HG02884 (cell line): ENCODE results near the gene MMP21.

ENCODE experiments used
- ATAC-seq: cut with Tn5 transposase; IDR thresholded peaks from one replicate; pipeline ENCODE4 v1.9.1; 2021; ENCODE audit warnings: mild to moderate bottlenecking, moderate library complexity; ENCODE audit not compliant: unreplicated experiment

The MMP21 gene, protein sequence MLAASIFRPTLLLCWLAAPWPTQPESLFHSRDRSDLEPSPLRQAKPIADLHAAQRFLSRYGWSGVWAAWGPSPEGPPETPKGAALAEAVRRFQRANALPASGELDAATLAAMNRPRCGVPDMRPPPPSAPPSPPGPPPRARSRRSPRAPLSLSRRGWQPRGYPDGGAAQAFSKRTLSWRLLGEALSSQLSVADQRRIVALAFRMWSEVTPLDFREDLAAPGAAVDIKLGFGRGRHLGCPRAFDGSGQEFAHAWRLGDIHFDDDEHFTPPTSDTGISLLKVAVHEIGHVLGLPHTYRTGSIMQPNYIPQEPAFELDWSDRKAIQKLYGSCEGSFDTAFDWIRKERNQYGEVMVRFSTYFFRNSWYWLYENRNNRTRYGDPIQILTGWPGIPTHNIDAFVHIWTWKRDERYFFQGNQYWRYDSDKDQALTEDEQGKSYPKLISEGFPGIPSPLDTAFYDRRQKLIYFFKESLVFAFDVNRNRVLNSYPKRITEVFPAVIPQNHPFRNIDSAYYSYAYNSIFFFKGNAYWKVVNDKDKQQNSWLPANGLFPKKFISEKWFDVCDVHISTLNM

GRCh38 chr10:125775491-125776106, at the start of gene MMP21:
Gene MMP21, minus strand, starts transcription at chr10:125775821. Its CDS starts 0 bp downstream, at chr10:125775821.
- no peak for ATAC-seq

GRCh38 chr10:125824736-125825135, 49.1 kb upstream of the MMP21 start:
- ATAC-seq = no peak

DNA sequence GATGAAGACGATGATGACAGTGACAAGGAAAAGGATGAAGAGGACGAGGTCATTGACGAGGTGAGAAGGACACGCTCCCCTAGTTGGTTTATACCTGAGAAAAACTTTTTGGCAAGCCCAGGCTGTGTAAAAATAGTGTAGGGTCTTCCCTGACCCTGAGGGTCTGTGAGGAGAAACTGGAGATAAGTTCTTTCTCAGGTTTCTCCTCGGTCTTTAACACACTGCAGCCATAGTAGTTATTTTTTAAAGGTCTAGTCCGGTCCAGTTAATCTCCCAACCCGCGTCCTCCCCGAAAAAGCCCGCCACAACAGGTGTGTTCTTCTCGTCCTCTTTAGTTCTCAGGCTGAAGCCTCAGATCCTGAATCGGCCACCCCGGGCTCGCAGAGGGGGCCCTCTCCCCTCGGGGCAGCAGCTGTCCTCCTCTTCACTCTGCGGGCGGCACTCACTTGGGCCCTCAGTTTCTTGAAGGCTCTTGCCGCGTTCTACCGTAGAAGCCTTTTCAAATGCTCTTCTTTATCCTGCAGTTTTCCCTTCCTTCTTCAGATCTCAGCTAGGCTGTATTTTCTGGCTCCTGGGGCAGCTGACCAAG, 48.1 kb upstream of the MMP21 start:
- no peak for ATAC-seq

DNA sequence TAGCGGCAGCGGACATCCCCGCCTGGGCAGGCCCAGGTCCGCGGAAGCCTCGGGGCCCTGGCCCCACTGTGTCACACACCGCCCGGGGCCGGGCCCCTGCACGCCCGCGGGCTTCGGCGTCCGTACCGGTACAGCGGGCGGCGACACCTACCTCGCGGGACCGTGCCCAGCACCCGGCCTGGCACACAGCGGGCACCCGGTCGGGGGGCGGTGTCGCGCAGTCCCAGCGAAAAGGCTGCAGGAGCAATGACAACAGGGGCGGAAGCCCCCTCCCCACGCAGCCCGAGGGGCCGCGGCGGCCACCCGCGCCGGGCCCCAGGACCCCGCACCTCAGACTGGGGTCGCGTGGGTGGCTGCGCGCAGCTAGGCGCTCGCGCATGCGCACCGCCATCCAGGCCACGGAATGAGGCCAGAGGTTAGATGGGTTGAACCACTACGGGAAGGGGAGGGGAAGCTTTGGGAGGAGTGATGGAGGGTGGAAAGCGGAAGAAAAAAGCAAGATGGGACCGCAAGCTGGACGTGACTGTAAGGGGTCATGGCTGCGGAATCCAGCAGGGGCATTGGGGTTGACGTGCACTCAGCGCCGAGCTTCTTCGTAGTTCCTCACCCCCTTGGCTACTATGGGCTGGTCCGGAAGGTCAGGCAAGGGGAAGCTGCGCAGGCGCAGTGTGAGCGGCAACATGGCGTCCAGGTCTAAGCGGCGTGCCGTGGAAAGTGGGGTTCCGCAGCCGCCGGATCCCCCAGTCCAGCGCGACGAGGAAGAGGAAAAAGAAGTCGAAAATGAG, 47.4 kb upstream of the MMP21 start, which contains the start of the genes BCCIP and UROS:
TSS of gene BCCIP (plus strand) at position 669 of the 785 bp plus-strand sequence. CDS start at position 681, 12 bp downstream.
TSS of gene UROS (minus strand) at position 381 of the 785 bp plus-strand sequence. CDS start 6,759 bp downstream, outside the sequence.
- ATAC-seq = peak; percentile 62

- peak; percentile 44 for ATAC-seq
Observed at GRCh38 chr10:125820701-125821100, 45.1 kb upstream of the MMP21 start.

GRCh38 chr10:125817337-125817946, 41.8 kb upstream of the MMP21 start:
- ATAC-seq = no peak

DNA sequence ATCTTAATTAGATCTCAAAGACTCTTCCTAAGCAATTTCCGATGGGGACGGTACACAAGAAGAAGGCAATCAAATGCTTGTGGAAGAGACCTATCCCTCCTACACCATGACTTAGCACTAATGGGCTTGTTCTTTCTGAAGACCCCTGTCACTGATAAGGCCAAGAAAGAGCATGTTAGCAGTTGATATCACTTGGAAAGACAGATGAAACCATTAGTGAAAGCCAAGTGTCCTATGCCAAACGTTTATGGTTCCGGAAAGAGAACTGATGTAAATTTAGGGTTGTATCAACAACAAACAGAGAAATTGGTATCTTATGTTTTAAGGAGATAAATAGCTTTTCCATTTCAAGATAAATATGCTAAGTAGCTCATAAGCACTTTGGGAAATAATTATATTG, 40.9 kb upstream of the MMP21 start:
- ATAC-seq = no peak

DNA sequence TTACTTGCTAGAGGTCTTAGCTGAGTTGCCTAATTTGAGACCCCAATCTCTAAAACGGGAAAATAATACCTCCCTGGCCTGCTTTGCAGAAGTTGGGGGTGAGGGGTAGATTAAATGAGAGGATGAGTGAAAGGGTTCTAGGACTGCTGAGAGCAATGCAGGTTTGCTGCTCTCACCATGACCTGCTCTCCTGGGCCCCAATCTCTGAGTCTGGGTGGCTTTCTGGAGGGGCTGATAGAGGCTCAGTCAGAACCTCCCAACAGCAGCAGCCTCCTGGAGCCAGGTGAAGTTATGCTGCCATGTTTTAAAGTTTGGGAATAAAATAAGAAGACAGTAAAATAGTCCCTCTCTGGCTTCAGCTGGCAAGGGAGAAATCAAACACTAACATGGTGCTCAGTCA, 40.1 kb upstream of the MMP21 start:
- ATAC-seq = no peak

DNA sequence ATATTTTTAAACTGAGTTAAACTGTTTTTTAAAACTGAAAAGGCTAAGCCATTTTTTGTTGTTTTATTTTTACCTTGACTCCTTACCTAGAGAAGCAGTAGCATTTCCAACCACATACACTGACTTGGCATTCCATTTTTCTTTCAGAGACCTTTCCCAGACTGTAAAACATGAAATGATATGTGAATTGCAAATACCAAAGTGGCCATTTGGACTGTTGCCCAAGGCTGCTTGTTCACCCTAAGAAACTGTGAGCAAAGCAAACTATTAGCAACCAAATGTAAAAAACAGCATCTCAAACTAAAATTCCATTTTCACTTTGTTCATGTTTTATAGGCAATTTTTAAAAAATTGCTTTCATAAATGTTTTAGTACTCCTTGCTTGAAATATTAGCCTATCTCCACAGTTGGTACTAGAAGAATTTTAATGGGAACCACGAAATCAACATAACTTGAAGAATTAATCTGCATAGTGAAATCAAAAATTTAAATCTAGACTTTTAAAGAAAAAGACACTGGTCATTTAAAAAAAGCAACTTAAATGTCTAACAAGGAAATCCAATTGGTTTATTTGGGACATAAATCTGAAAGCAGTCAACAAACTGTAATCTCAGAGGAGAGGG, 36.6 kb upstream of the MMP21 start:
- ATAC-seq = no peak

GRCh38 chr10:125811251-125811650, 35.6 kb upstream of the MMP21 start:
- no peak for ATAC-seq

DNA sequence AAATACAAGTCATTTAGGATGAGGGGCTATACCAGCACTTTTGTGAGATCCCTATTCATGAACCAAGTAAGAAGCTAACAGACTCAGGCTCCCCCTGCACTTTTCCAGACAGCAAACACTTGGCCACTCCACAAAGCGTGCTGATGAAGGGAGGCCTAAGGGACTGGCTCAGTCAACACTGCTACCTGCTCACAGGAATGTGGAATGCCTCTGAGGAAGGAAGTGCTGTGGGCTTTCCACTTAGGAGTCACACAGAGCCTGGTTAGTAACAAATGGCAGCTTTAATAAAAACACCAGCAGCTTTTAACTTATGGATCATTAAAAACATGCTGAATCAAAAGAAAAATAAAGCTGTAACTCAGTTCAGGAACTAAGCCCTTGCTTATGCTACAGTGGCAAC, 32.4 kb upstream of the MMP21 start:
- ATAC-seq = no peak

- ATAC-seq = no peak
Observed at GRCh38 chr10:125802739-125803138, 27.1 kb upstream of the MMP21 start.

DNA sequence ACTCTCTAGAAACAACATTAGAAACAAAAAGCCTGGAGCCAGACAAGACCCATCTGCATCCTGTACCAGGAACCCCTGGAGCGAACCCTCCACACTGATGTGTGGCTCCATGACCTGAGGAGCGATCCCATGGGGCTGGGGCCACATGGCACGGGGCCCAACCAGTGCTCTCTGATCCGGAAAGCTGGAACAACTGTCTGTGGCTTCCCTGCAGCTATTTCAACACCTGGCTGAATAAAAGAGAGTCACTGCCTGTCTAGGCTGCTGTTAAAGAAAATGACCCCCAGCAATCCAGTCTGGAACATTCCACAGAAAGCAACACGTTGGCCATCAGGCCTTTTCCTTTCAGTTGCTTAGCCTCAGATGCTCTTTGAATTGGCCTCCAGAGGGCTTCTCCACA, 26.5 kb upstream of the MMP21 start:
- ATAC-seq = no peak

GRCh38 chr10:125801574-125801973, 26.0 kb upstream of the MMP21 start:
- no peak for ATAC-seq

DNA sequence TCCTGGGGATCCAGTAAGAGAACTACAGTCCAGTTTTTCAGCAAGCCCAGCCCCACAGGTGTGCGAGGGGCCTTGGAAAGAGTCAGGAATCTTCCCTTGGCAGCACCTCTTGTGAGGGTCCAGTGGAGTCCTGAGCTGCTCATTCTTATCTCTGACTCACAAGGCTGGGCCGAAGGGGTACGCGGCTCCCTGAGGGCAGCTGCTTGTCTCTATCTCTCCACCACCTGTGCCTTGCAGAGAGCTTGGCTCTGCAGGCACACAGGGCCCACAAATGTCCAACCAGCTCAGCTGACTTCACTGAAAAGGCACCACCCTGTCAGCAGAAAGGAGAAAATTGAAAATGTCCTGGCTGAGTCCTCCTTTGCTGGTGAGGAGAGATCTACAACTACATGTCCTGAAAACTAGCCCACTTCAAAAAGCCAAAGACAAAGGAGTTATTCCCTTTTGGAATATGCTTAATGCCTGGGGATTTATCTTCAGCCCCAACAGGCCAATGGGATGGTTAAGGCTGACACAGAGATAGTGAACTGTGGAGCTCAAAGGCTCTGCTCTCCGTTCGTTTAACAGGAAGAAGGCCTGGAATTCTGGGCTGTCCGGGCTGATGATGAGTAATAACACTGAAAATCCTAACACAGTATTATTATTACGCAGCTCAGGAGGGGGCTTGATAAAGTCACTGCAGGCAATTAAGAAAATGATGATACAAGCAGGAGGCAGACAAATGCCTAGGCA, 24.0 kb upstream of the MMP21 start:
- no peak for ATAC-seq

- ATAC-seq = no peak
Observed at GRCh38 chr10:125797994-125798662, 22.5 kb upstream of the MMP21 start.

GRCh38 chr10:125797424-125797823, 21.8 kb upstream of the MMP21 start:
- no peak for ATAC-seq

DNA sequence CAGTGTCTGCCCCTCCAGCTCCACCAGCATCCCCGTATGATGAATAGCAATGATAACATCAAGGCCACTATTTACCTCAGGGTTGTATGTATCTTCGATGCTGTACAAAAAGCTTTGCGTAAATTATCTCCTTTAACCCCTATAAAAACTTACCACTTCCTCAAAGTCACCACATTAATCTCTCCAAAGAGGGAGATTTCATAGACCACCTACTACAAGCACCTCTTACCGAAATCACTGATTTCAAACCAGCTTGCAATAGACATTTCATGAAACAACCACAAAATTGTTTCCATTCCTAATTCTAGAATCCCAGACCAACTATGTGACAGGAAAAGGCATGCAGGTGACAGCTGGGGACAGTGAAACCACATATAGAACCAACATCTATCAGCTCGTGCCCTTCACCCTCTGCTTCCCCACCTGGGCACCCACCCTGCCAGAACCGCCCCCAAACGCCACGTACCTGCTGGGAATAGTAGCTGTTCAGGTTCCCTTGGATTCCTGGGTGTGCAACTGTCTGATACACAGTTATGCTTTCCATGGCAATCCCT, 20.1 kb upstream of the MMP21 start:
- no peak for ATAC-seq
